Ishikawa (cell line): Measurements from ENCODE around the gene COMP.

ENCODE experiments used
- CEBPB ChIP-seq: IDR thresholded peaks from 2 replicates; pipeline ENCODE4 v1.6.1; 2012
- CREB1 ChIP-seq: IDR thresholded peaks from 2 replicates; pipeline ENCODE4 v1.6.1; 2012; ENCODE audit warnings: low read depth
- MAX ChIP-seq: IDR thresholded peaks from 2 replicates; pipeline ENCODE4 v1.6.1; 2012
- RAD21 ChIP-seq: IDR thresholded peaks from 2 replicates; pipeline ENCODE4 v1.6.1; 2012; ENCODE audit warnings: low read depth
- TCF12 ChIP-seq: IDR thresholded peaks from 2 replicates; pipeline ENCODE4 v1.6.1; 2012; ENCODE audit warnings: low read depth
- YY1 ChIP-seq: IDR thresholded peaks from 2 replicates; pipeline ENCODE4 v1.6.1; 2012; ENCODE audit warnings: low read depth
- ZBTB7A ChIP-seq: IDR thresholded peaks from 2 replicates; pipeline ENCODE4 v1.6.1; 2012; ENCODE audit warnings: low read depth

GRCh38 chr19:18775586-18776287 lies 15.4 kb downstream of the COMP start:
- TF ChIP-seq CEBPB (no peak), MAX (no peak), ZBTB7A (no peak), RAD21 (no peak), CREB1 (no peak), YY1 (no peak), TCF12 (no peak)
